Liver (tissue), 9 donors: ENCODE results near the gene ERBB4. TPM values are rescaled to one million over a fixed set of nuclear protein-coding genes. Genes with fewer than 3 reads are reported as not detected.

Experiments
- DNase-seq: peaks from one replicate; pipeline ENCODE4 v3.0.0-alpha.2; 2017; ENCODE audit warnings: low spot score
- H3K27ac ChIP-seq, 2 donors: one replicate each; pipeline ENCODE4 v1.7.0; 2013; ENCODE audit warnings: inconsistent platforms in 2 of 2, low read length in 2 of 2, control low read depth in 1 of 2, low read depth in 1 of 2, mild to moderate bottlenecking in 1 of 2
- H3K27me3 ChIP-seq, 4 donors: one replicate each; pipeline versions ENCODE4 v1.6.1 to v1.7.0; 2013; ENCODE audit warnings: low read length in 3 of 4, inconsistent platforms in 1 of 4, mild to moderate bottlenecking in 1 of 4, moderate library complexity in 1 of 4; ENCODE audit not compliant: control insufficient read depth in 4 of 4, insufficient read depth in 4 of 4
- H3K36me3 ChIP-seq, 4 donors: one replicate each; pipeline versions ENCODE4 v1.6.1 to v1.7.0; 2013; ENCODE audit warnings: low read length in 3 of 4, mild to moderate bottlenecking in 3 of 4, low read depth in 1 of 4, moderate library complexity in 1 of 4; ENCODE audit not compliant: control insufficient read depth in 4 of 4, insufficient read depth in 3 of 4
- H3K4me1 ChIP-seq, 4 donors: one replicate each; pipeline versions ENCODE4 v1.6.1 to v1.7.0; 2013; ENCODE audit warnings: low read length in 3 of 4, mild to moderate bottlenecking in 3 of 4, moderate library complexity in 1 of 4; ENCODE audit not compliant: control insufficient read depth in 4 of 4, insufficient read depth in 4 of 4
- H3K4me3 ChIP-seq, 3 donors: one replicate each; pipeline versions ENCODE4 v1.6.1 to v1.7.0; 2013; ENCODE audit warnings: low read length in 3 of 3, control low read depth in 1 of 3, low read depth in 1 of 3, mild to moderate bottlenecking in 1 of 3
- H3K9ac ChIP-seq, 2 donors: one replicate each; pipeline ENCODE4 v1.7.0; 2013; ENCODE audit warnings: low read length in 2 of 2, mild to moderate bottlenecking in 2 of 2, moderate library complexity in 2 of 2, control low read depth in 1 of 2, low read depth in 1 of 2
- H3K9me3 ChIP-seq, 4 donors: one replicate each; pipeline versions ENCODE4 v1.6.1 to v1.7.0; 2013; ENCODE audit warnings: low read length in 3 of 4; ENCODE audit not compliant: control insufficient read depth in 4 of 4
- ATF3 ChIP-seq: IDR thresholded peaks from 2 replicates; pipeline ENCODE4 v1.6.1; 2016; ENCODE audit warnings: antibody characterized with exemption
- CTCF ChIP-seq: fragments of 150-350 bp; IDR thresholded peaks from 2 replicates; pipeline ENCODE4 v1.5.1; 2017; ENCODE audit warnings: improper control_type of control experiment, low read depth, low read length; ENCODE audit not compliant: missing input control
- EGR1 ChIP-seq, 2 donors: IDR thresholded peaks; 2 replicates each; pipeline ENCODE4 v1.6.1; 2016 to 2018; ENCODE audit warnings: antibody characterized with exemption in 2 of 2, low read depth in 2 of 2
- FOXA2 ChIP-seq: IDR thresholded peaks from 2 replicates; pipeline ENCODE4 v1.6.1; 2016; ENCODE audit warnings: antibody characterized with exemption
- GABPA ChIP-seq, 2 donors: IDR thresholded peaks in 1 of 2; conservative IDR thresholded peaks in 1 of 2; 2 replicates each; pipeline ENCODE4 v1.6.1; 2016; ENCODE audit warnings: antibody characterized with exemption in 2 of 2, mild to moderate bottlenecking in 1 of 2, moderate library complexity in 1 of 2
- HNF4A ChIP-seq, 2 donors: conservative IDR thresholded peaks; 2 replicates each; pipeline ENCODE4 v1.6.1; 2016; ENCODE audit warnings: antibody characterized with exemption in 2 of 2, mild to moderate bottlenecking in 2 of 2
- HNF4G ChIP-seq: IDR thresholded peaks from 2 replicates; pipeline ENCODE4 v1.6.1; 2016; ENCODE audit warnings: antibody characterized with exemption
- JUND ChIP-seq, 2 donors: IDR thresholded peaks; 2 replicates each; pipeline ENCODE4 v1.6.1; 2016; ENCODE audit warnings: antibody characterized with exemption in 2 of 2
- MAX ChIP-seq: IDR thresholded peaks from 2 replicates; pipeline ENCODE4 v1.6.1; 2016; ENCODE audit warnings: antibody characterized with exemption
- NR2F2 ChIP-seq: IDR thresholded peaks from 2 replicates; pipeline ENCODE4 v1.6.1; 2016; ENCODE audit warnings: antibody characterized with exemption
- RAD21 ChIP-seq, 2 donors: IDR thresholded peaks; 2 replicates each; pipeline ENCODE4 v1.6.1; 2016; ENCODE audit warnings: antibody characterized with exemption in 2 of 2, mild to moderate bottlenecking in 2 of 2
- REST ChIP-seq: IDR thresholded peaks from 2 replicates; pipeline ENCODE4 v1.6.1; 2016; ENCODE audit warnings: antibody characterized with exemption, mild to moderate bottlenecking
- RXRA ChIP-seq, 2 donors: IDR thresholded peaks; 2 replicates each; pipeline ENCODE4 v1.6.1; 2017 to 2018; ENCODE audit warnings: antibody characterized with exemption in 2 of 2, mild to moderate bottlenecking in 1 of 2
- SP1 ChIP-seq: IDR thresholded peaks from 2 replicates; pipeline ENCODE4 v1.6.1; 2018; ENCODE audit warnings: antibody characterized with exemption, mild to moderate bottlenecking
- YY1 ChIP-seq: IDR thresholded peaks from 2 replicates; pipeline ENCODE4 v1.6.1; 2016; ENCODE audit warnings: antibody characterized with exemption, mild to moderate bottlenecking
- ZBTB33 ChIP-seq: IDR thresholded peaks from 2 replicates; pipeline ENCODE4 v1.6.1; 2016; ENCODE audit warnings: antibody characterized with exemption
- WGBS: extraction: QIAGEN DNeasy Blood & Tissue Kit; methylation state at CpG from one replicate; pipeline ENCODE4 v1.1.7; 2013; 5-methylcytosine and 5-hydroxymethylcytosine counted together
- polyA plus RNA-seq, 2 donors: library from polyadenylated mRNA; stranded (reverse) in 1 of 2; unstranded in 1 of 2; fragments of 200-250 nt in 1 of 2; fragments of >200 nt in 1 of 2; fragmentation: Nextera tagmentation in 1 of 2; extraction: Ambion mirVana in 1 of 2; gene quantifications; one replicate each; pipeline versions ENCODE4 v1.2.1 to v1.2.3, GENCODE V29; 2013 to 2015
- total RNA-seq, 2 donors: library from RNA; depleted of rRNA; stranded (reverse); fragments of >200 nt; gene quantifications; one replicate each; pipeline ENCODE4 v1.2.3, GENCODE V29; 2014
- donor health status: healthy.
- donor health status: healthy.
- donor health status: healthy.
- donor health status: healthy.
- donor health status: healthy.

The ERBB4 gene
- total and polyA plus RNA-seq, 4 donors: 0.03 to 0.42 TPM; not detected in 2

GRCh38 chr2:211611621-211612020 is 927.0 kb downstream of the ERBB4 start:
- H3K4me1 ChIP-seq: no peaks in the 10 kb centered on the region
- no peak overlapping the region for H3K4me3 ChIP-seq
- H3K9me3 ChIP-seq: no peaks in the 10 kb centered on the region
- WGBS: 62% methylated on average over 2 of the region's 2 CpGs
- H3K27ac ChIP-seq: no peak overlapping the region
- H3K36me3 ChIP-seq: no peaks in the 10 kb centered on the region
- H3K9ac ChIP-seq: no peak overlapping the region
- H3K27me3 ChIP-seq: no peaks in the 10 kb centered on the region
- TF ChIP-seq GABPA (IDR thresholded peaks at IDR 0.05 in 1 of 2, conservative IDR thresholded peaks at IDR 0.05 in 1 of 2): no peak
- no peak for DNase-seq

GRCh38 chr2:211611061-211611518 is 927.5 kb downstream of the ERBB4 start:
- Histone ChIP-seq H3K36me3 (no peaks in the 10 kb centered on the region), H3K9me3 (no peaks in the 10 kb centered on the region), H3K27ac (no peak overlapping the region), H3K9ac (no peak overlapping the region), H3K4me3 (no peak overlapping the region), H3K4me1 (no peaks in the 10 kb centered on the region), H3K27me3 (no peaks in the 10 kb centered on the region)
- WGBS: 81% methylated on average over 6 of the region's 6 CpGs
- DNase-seq: no peak
- no peak for TF ChIP-seq JUND (IDR thresholded peaks at IDR 0.05)
- no peak for TF ChIP-seq RXRA (IDR thresholded peaks at IDR 0.05)
- no peak for TF ChIP-seq YY1
- no peak for TF ChIP-seq MAX
- TF ChIP-seq HNF4A (conservative IDR thresholded peaks at IDR 0.05): no peak
- no peak for TF ChIP-seq REST
- TF ChIP-seq CTCF: no peak
- TF ChIP-seq SP1: no peak
- no peak for TF ChIP-seq FOXA2
- TF ChIP-seq GABPA (IDR thresholded peaks at IDR 0.05 in 1 of 2, conservative IDR thresholded peaks at IDR 0.05 in 1 of 2): no peak

- Histone ChIP-seq H3K4me1 (no peaks in the 10 kb centered on the region), H3K9ac (no peak overlapping the region), H3K9me3 (no peaks in the 10 kb centered on the region), H3K4me3 (no peak overlapping the region), H3K27me3 (no peaks in the 10 kb centered on the region), H3K36me3 (no peaks in the 10 kb centered on the region), H3K27ac (no peak overlapping the region)
- DNase-seq: no peak
- no peak for TF ChIP-seq SP1
- TF ChIP-seq HNF4G: no peak
- TF ChIP-seq EGR1 (IDR thresholded peaks at IDR 0.05; ENCODE audit: low read depth in 2 of 2): no peak
- TF ChIP-seq JUND (IDR thresholded peaks at IDR 0.05): no peak
- TF ChIP-seq ATF3: no peak
- TF ChIP-seq YY1: no peak
- no peak for TF ChIP-seq MAX
- TF ChIP-seq NR2F2: no peak
- TF ChIP-seq CTCF: no peak
- TF ChIP-seq GABPA (IDR thresholded peaks at IDR 0.05 in 1 of 2, conservative IDR thresholded peaks at IDR 0.05 in 1 of 2): no peak
- no peak for TF ChIP-seq RAD21 (IDR thresholded peaks at IDR 0.05)
- TF ChIP-seq HNF4A (conservative IDR thresholded peaks at IDR 0.05): no peak
- no peak for TF ChIP-seq RXRA (IDR thresholded peaks at IDR 0.05)
- no peak for TF ChIP-seq ZBTB33
Observed at GRCh38 chr2:211609127-211609526, 929.5 kb downstream of the ERBB4 start.
